GM23338 (cell line): ENCODE results near the gene ADCK2. TPM values are rescaled to one million over a fixed set of nuclear protein-coding genes. Genes with fewer than 3 reads are reported as not detected.

ENCODE experiments used
- ATAC-seq: fragments of 200-7000 bp; cut with Tn5 transposase; 3 replicates; pipeline ENCODE4 v1.9.1; 2020
- DNase-seq: peaks from one replicate; pipeline ENCODE4 v3.0.0-alpha.2; 2015; ENCODE audit warnings: low spot score
- H2AFZ ChIP-seq: fragments of 200-600 bp; sonication (generic); 2 replicates; pipeline ENCODE4 v1.8.0; 2016; ENCODE audit warnings: antibody characterized with exemption, mild to moderate bottlenecking, moderate library complexity
- H3F3A ChIP-seq: fragments of 200-600 bp; sonication (generic); replicated peaks from 2 replicates; pipeline ENCODE4 v1.8.0; 2017; ENCODE audit warnings: antibody characterized with exemption, mixed run types, low read depth
- H3K27ac ChIP-seq: fragments of 200-600 bp; sonication (generic); 2 replicates; pipeline ENCODE4 v1.6.1; 2016; ENCODE audit warnings: low read depth
- H3K27me3 ChIP-seq: fragments of 200-600 bp; sonication (generic); 2 replicates; pipeline ENCODE4 v1.8.0; 2016; ENCODE audit warnings: mild to moderate bottlenecking, mixed run types, moderate library complexity; ENCODE audit not compliant: insufficient read depth
- H3K36me3 ChIP-seq: fragments of 200-600 bp; sonication (generic); 2 replicates; pipeline ENCODE4 v1.8.0; 2016; ENCODE audit warnings: mild to moderate bottlenecking; ENCODE audit not compliant: insufficient read depth
- H3K4me1 ChIP-seq: fragments of 200-600 bp; sonication (generic); 2 replicates; pipeline ENCODE4 v1.8.0; 2016; ENCODE audit warnings: mild to moderate bottlenecking, moderate library complexity; ENCODE audit not compliant: insufficient read depth
- H3K4me2 ChIP-seq: fragments of 200-600 bp; sonication (generic); 2 replicates; pipeline ENCODE4 v1.7.1; 2017; ENCODE audit warnings: mixed run types
- H3K4me3 ChIP-seq: fragments of 200-600 bp; sonication (generic); 2 replicates; pipeline ENCODE4 v1.6.1; 2016; ENCODE audit warnings: mixed run types
- H3K79me2 ChIP-seq: fragments of 200-600 bp; sonication (generic); replicated peaks from 2 replicates; pipeline ENCODE4 v1.8.0; 2017; ENCODE audit warnings: mild to moderate bottlenecking; ENCODE audit not compliant: insufficient read depth
- H3K9me2 ChIP-seq: fragments of 200-600 bp; sonication (generic); 2 replicates; pipeline ENCODE4 v1.8.0; 2017; ENCODE audit not compliant: insufficient read depth
- H4K20me1 ChIP-seq: fragments of 200-600 bp; sonication (generic); replicated peaks from 2 replicates; pipeline ENCODE4 v1.8.0; 2017; ENCODE audit warnings: mild to moderate bottlenecking; ENCODE audit not compliant: insufficient read depth
- H3K27ac Mint-ChIP-seq: 2 replicates; pipeline ENCODE4 v1.8.0; 2020; ENCODE audit warnings: inconsistent platforms, mild to moderate bottlenecking, moderate library complexity, mixed read lengths
- H3K27me3 Mint-ChIP-seq: 3 replicates; pipeline ENCODE4 v1.8.0; 2022; ENCODE audit warnings: low read depth, mild to moderate bottlenecking, moderate library complexity, mixed read lengths, inconsistent platforms; ENCODE audit not compliant: insufficient read depth, poor library complexity
- H3K36me3 Mint-ChIP-seq: 3 replicates; pipeline ENCODE4 v1.8.0; 2021; ENCODE audit warnings: low read depth, mild to moderate bottlenecking, inconsistent platforms, moderate library complexity, mixed read lengths
- H3K4me1 Mint-ChIP-seq: 3 replicates; pipeline ENCODE4 v1.8.0; 2020; ENCODE audit warnings: mild to moderate bottlenecking, inconsistent platforms, mixed read lengths
- H3K4me3 Mint-ChIP-seq: 3 replicates; pipeline ENCODE4 v1.8.0; 2021; ENCODE audit warnings: moderate library complexity, mild to moderate bottlenecking, inconsistent platforms, mixed read lengths
- H3K9me3 Mint-ChIP-seq: 3 replicates; pipeline ENCODE4 v1.8.0; 2020; ENCODE audit warnings: moderate library complexity, mild to moderate bottlenecking, inconsistent platforms, mixed read lengths
- CREB1 ChIP-seq: fragments of 250-450 bp; sonication (Bioruptor Pico); IDR thresholded peaks from 2 replicates; pipeline ENCODE4 v1.5.0; 2020; ENCODE audit warnings: low read depth, mild to moderate bottlenecking, moderate library complexity
- CTCF ChIP-seq, 2 experiments: fragments of 200-600 bp in 1 of 2; sonication (generic) in 1 of 2; conservative IDR thresholded peaks; 2 replicates each; pipeline versions ENCODE4 v1.5.1 to v1.6.1; 2016 to 2017; ENCODE audit warnings: antibody characterized with exemption in 2 of 2, low read depth in 2 of 2, mild to moderate bottlenecking in 2 of 2, moderate library complexity in 1 of 2
- ETS1 ChIP-seq: IDR thresholded peaks from 2 replicates; pipeline ENCODE4 v1.6.1; 2016; ENCODE audit warnings: antibody characterized with exemption
- EZH2phosphoT487 ChIP-seq: fragments of 200-600 bp; sonication (generic); IDR thresholded peaks from one replicate; pipeline ENCODE4 v1.8.1; 2018; ENCODE audit warnings: antibody characterized with exemption; ENCODE audit not compliant: unreplicated experiment
- JUNB ChIP-seq: IDR thresholded peaks from one replicate; pipeline ENCODE4 v1.6.1; 2016; ENCODE audit warnings: antibody characterized with exemption; ENCODE audit not compliant: unreplicated experiment
- NANOG ChIP-seq: IDR thresholded peaks from 2 replicates; pipeline ENCODE4 v1.6.1; 2016; ENCODE audit warnings: antibody characterized with exemption, borderline replicate concordance
- REST ChIP-seq: IDR thresholded peaks from one replicate; pipeline ENCODE4 v1.6.1; 2018; ENCODE audit warnings: antibody characterized with exemption; ENCODE audit not compliant: unreplicated experiment
- STAT1 ChIP-seq: IDR thresholded peaks from one replicate; pipeline ENCODE4 v1.6.1; 2016; ENCODE audit warnings: antibody characterized with exemption; ENCODE audit not compliant: unreplicated experiment
- ZNF114 ChIP-seq: fragments of 250-450 bp; sonication (Bioruptor Pico); IDR thresholded peaks from 2 replicates; pipeline ENCODE4 v1.5.0; 2020; ENCODE audit warnings: mild to moderate bottlenecking, moderate library complexity
- ZNF331 ChIP-seq: fragments of 250-450 bp; sonication (Bioruptor Pico); IDR thresholded peaks from 2 replicates; pipeline ENCODE4 v1.5.0; 2020; ENCODE audit warnings: low read depth, mild to moderate bottlenecking, moderate library complexity
- polyA plus RNA-seq: library from polyadenylated mRNA; unstranded; fragments of >200 nt; fragmentation: Nextera tagmentation; extraction: Ambion mirVana; gene quantifications from 2 replicates; pipeline ENCODE4 v1.2.1, GENCODE V29; 2016
- total RNA-seq: library from RNA; depleted of rRNA; stranded (reverse); fragments of >200 nt; shearing (Covaris generic); gene quantifications from 2 replicates; pipeline ENCODE4 v1.2.3, GENCODE V29; 2014

ADCK2 gene
- total and polyA plus RNA-seq, 2 experiments from 2014 or later = 4.7 to 14.4 TPM

GRCh38 chr7:140714331-140715040, 41.7 kb downstream of the ADCK2 start (continued):
- no peak for TF ChIP-seq REST
- TF ChIP-seq ZNF331 (CRISPR knock-in tag) = no peak

GRCh38 chr7:140719721-140720120, 47.0 kb downstream of the ADCK2 start:
- peaks cover 6% of the 10 kb centered on the region for H3K27me3 Mint-ChIP-seq
- H3K36me3 Mint-ChIP-seq = peaks cover 7% of the 10 kb centered on the region
- Histone ChIP-seq H3K9me2 (no peaks in the 10 kb centered on the region), H3F3A (no peaks in the 10 kb centered on the region), H3K27ac (no peak overlapping the region), H2AFZ (no peak overlapping the region), H3K4me1 (no peaks in the 10 kb centered on the region), H4K20me1 (no peaks in the 10 kb centered on the region), H3K4me2 (no peak overlapping the region), H3K36me3 (no peaks in the 10 kb centered on the region), H3K27me3 (no peaks in the 10 kb centered on the region), H3K4me3 (no peak overlapping the region), H3K79me2 (no peaks in the 10 kb centered on the region)
- H3K4me3 Mint-ChIP-seq = no peak overlapping the region
- peaks cover 4% of the 10 kb centered on the region; the same call in 2 of the 3 replicates for H3K9me3 Mint-ChIP-seq
- H3K27ac Mint-ChIP-seq = no peak overlapping the region
- ATAC-seq (no peak), DNase-seq (no peak)
- no peaks in the 10 kb centered on the region for H3K4me1 Mint-ChIP-seq
- TF ChIP-seq ZNF114 (CRISPR knock-in tag) (no peak), NANOG (no peak), ETS1 (no peak), REST (no peak), JUNB (no peak), EZH2phosphoT487 (no peak), CREB1 (CRISPR knock-in tag) (no peak), STAT1 (no peak), CTCF (conservative IDR thresholded peaks at IDR 0.05; ENCODE audit: low read depth in 2 of 2) (no peak), ZNF331 (CRISPR knock-in tag) (no peak)
